K562 (cell line): ENCODE measurements around the gene EEA1. TPM values are rescaled to one million over a fixed set of nuclear protein-coding genes. Genes with fewer than 3 reads are reported as not detected.
A peak's percentile ranks its signal among the peaks of the same experiment; 100 is the strongest.

ENCODE experiments used
- CEBPG ChIP-seq, 3 experiments: fragments of 200-800 bp in 1 of 3; sonication (Bioruptor generic) in 1 of 3; sonication (generic) in 1 of 3; formaldehyde crosslinking in 1 of 3; IDR thresholded peaks in 2 of 3; conservative IDR thresholded peaks in 1 of 3; 2 replicates each; pipeline versions ENCODE4 v1.6.1 to v1.8.0; 2016 to 2022; ENCODE audit warnings: missing compliant biosample characterization in 2 of 3, missing genetic modification characterization in 2 of 3, mild to moderate bottlenecking in 1 of 3, missing genetic modification reagents in 1 of 3
- HDAC2 ChIP-seq: fragments of 450-650 bp; IDR thresholded peaks from 2 replicates; pipeline ENCODE4 v1.6.1; 2016; ENCODE audit warnings: mild to moderate bottlenecking
- PCBP1 ChIP-seq: fragments of 200-400 bp; formaldehyde crosslinking; IDR thresholded peaks from 2 replicates; pipeline ENCODE4 v1.6.1; 2018; ENCODE audit warnings: mild to moderate bottlenecking, low read depth, low read length; ENCODE audit not compliant: poor library complexity, severe bottlenecking
- TEAD4 ChIP-seq, 2 experiments: sonication (generic) in 1 of 2; formaldehyde crosslinking in 1 of 2; IDR thresholded peaks; 2 replicates each; pipeline versions ENCODE4 v1.6.1 to v1.8.0; 2012 to 2022; ENCODE audit warnings: borderline replicate concordance in 1 of 2, inconsistent platforms in 1 of 2, low read length in 1 of 2, mild to moderate bottlenecking in 1 of 2, missing genetic modification reagents in 1 of 2
- ZNF316 ChIP-seq: fragments of 450-650 bp; IDR thresholded peaks from 2 replicates; pipeline ENCODE4 v1.6.1; 2016
- polyA plus RNA-seq, 8 experiments: library from polyadenylated mRNA; depleted of rRNA in 4 of 8; stranded (reverse) in 5 of 8; unstranded in 3 of 8; fragments of >200 nt; fragmentation: Nextera tagmentation in 2 of 8; fragmentation: Illumina TruSeq in 1 of 8; extraction: Ambion mirVana in 2 of 8; extraction: Trizol in 1 of 8; gene quantifications; 2 replicates each; pipeline versions ENCODE4 v1.2.1 to v1.2.3, GENCODE V29; 2011 to 2014; ENCODE audit warnings: inconsistent platforms in 1 of 8, missing spikeins in 1 of 8
- total RNA-seq, 7 experiments: library from RNA; depleted of rRNA in 6 of 7; stranded (reverse); fragments of >200 nt in 6 of 7; fragmentation: Illumina TruSeq in 2 of 7; extraction: Trizol in 2 of 7; gene quantifications; 2 replicates each; pipeline versions ENCODE4 v1.2.1 to v1.2.3, GENCODE V29; 2011 to 2021; ENCODE audit warnings: low replicate concordance in 1 of 7
- TF ChIP-seq, protein P1 (sequence below), 2 experiments: IDR thresholded peaks in 1 of 2; conservative IDR thresholded peaks in 1 of 2; 2 replicates each; pipeline ENCODE4 v1.6.1; 2016; ENCODE audit warnings: low read depth in 2 of 2, mild to moderate bottlenecking in 1 of 2, missing compliant biosample characterization in 1 of 2, missing genetic modification characterization in 1 of 2, moderate library complexity in 1 of 2
- TF ChIP-seq, protein P2 (sequence below): sonication (generic); formaldehyde crosslinking; IDR thresholded peaks from 2 replicates; pipeline ENCODE4 v1.8.1; 2023; ENCODE audit warnings: missing genetic modification reagents, mild to moderate bottlenecking, borderline replicate concordance
- TF ChIP-seq, protein P3 (sequence below): fragments of 250-450 bp; sonication (Bioruptor Pico); IDR thresholded peaks from 2 replicates; pipeline ENCODE4 v1.9.0; 2021; ENCODE audit warnings: mild to moderate bottlenecking

The EEA1 gene
- total and polyA plus RNA-seq, 9 of the 15 experiments (the other 6 are each of a cell fraction or from before 2014, with no cell fraction given), result 3.5 to 17.1 (median 7.5) TPM

DNA sequence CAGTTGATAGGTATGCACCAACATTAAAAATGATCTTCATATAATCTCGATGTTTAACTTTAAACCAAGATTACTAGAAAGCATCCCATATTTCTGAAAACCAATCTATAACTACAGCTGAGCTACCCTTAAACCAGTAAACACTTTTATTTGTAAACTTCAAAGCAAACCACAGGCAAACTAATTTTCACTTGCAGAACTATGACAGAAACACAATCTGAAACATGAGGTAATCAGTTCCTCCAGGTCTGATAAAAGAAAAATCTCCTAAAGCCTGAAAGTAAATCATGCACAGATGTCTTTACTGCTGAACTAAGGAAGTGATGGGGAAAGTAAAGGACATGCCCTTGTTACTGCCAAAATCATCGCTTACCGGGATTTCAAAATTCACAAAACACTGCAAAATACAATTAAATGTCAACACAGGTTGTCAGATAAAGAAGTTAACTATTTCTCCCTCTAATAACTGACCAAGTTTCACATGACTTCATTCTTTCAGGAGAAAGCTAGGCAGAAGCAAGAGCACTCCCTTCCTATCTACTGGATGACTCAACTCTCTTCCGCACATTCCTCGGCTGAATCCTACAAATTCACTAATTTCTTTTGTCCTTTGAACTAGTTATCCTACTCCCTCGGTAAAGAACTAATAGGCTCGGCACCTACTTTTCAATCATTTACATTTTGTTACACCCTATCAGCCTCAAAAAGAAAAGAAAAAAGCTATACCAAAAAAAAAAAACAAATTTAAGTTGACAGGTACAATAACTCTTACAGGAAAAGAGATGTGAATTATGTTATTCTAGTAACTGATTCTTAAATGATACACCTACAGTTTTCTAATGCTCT is 1.4 kb downstream of the EEA1 start (continued):
- TF ChIP-seq, protein P1, sequence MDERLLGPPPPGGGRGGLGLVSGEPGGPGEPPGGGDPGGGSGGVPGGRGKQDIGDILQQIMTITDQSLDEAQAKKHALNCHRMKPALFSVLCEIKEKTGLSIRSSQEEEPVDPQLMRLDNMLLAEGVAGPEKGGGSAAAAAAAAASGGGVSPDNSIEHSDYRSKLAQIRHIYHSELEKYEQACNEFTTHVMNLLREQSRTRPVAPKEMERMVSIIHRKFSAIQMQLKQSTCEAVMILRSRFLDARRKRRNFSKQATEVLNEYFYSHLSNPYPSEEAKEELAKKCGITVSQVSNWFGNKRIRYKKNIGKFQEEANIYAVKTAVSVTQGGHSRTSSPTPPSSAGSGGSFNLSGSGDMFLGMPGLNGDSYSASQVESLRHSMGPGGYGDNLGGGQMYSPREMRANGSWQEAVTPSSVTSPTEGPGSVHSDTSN (CRISPR knock-in tag; IDR thresholded peaks at IDR 0.05; ENCODE audit: low read depth), result no peak
- TF ChIP-seq, protein P1 (tag; conservative IDR thresholded peaks at IDR 0.05; ENCODE audit: low read depth), result peak; percentile 31; the same call in 1 of the 2 replicates
- TF ChIP-seq TEAD4 (IDR thresholded peaks at IDR 0.05; ENCODE audit: low read length) (peak; percentile 37; the same call in 1 of the 2 replicates), TEAD4 (CRISPR knock-in tag; IDR thresholded peaks at IDR 0.05; ENCODE audit: borderline replicate concordance) (no peak), ZNF316 (no peak), HDAC2 (0 out of 2 replicates have a peak, but pooled peaks have one; percentile 12), CEBPG (CRISPR knock-in tag; IDR thresholded peaks at IDR 0.05) (no peak), CEBPG (tag; conservative IDR thresholded peaks at IDR 0.05 in 1 of 2, IDR thresholded peaks at IDR 0.05 in 1 of 2) (0 out of 4 replicates have a peak, but pooled peaks of 1 of the 2 experiments have one; percentile 18), PCBP1 (no peak)
- TF ChIP-seq, protein P2, sequence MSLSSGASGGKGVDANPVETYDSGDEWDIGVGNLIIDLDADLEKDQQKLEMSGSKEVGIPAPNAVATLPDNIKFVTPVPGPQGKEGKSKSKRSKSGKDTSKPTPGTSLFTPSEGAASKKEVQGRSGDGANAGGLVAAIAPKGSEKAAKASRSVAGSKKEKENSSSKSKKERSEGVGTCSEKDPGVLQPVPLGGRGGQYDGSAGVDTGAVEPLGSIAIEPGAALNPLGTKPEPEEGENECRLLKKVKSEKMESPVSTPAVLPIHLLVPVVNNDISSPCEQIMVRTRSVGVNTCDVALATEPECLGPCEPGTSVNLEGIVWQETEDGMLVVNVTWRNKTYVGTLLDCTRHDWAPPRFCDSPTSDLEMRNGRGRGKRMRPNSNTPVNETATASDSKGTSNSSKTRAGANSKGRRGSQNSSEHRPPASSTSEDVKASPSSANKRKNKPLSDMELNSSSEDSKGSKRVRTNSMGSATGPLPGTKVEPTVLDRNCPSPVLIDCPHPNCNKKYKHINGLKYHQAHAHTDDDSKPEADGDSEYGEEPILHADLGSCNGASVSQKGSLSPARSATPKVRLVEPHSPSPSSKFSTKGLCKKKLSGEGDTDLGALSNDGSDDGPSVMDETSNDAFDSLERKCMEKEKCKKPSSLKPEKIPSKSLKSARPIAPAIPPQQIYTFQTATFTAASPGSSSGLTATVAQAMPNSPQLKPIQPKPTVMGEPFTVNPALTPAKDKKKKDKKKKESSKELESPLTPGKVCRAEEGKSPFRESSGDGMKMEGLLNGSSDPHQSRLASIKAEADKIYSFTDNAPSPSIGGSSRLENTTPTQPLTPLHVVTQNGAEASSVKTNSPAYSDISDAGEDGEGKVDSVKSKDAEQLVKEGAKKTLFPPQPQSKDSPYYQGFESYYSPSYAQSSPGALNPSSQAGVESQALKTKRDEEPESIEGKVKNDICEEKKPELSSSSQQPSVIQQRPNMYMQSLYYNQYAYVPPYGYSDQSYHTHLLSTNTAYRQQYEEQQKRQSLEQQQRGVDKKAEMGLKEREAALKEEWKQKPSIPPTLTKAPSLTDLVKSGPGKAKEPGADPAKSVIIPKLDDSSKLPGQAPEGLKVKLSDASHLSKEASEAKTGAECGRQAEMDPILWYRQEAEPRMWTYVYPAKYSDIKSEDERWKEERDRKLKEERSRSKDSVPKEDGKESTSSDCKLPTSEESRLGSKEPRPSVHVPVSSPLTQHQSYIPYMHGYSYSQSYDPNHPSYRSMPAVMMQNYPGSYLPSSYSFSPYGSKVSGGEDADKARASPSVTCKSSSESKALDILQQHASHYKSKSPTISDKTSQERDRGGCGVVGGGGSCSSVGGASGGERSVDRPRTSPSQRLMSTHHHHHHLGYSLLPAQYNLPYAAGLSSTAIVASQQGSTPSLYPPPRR (CRISPR knock-in tag), result no peak
- TF ChIP-seq, protein P3, sequence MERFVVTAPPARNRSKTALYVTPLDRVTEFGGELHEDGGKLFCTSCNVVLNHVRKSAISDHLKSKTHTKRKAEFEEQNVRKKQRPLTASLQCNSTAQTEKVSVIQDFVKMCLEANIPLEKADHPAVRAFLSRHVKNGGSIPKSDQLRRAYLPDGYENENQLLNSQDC (CRISPR knock-in tag), result no peak
